Uterus (tissue), 2 donors: ENCODE measurements around the gene SPTB.

Experiments
- POLR2A ChIP-seq, 2 donors: fragments of 450-650 bp; IDR thresholded peaks; one replicate each; pipeline ENCODE4 v1.6.1; 2016; ENCODE audit warnings: antibody characterized with exemption in 2 of 2, mild to moderate bottlenecking in 1 of 2, moderate library complexity in 1 of 2
- TF ChIP-seq, protein P1 (sequence below), 4 experiments: fragments of 200-600 bp in 2 of 4; fragments of 450-650 bp in 2 of 4; sonication (generic) in 2 of 4; IDR thresholded peaks; one replicate each; pipeline ENCODE4 v1.5.1; 2016 to 2019; ENCODE audit warnings: antibody characterized with exemption in 4 of 4, mild to moderate bottlenecking in 2 of 4, moderate library complexity in 1 of 4

DNA sequence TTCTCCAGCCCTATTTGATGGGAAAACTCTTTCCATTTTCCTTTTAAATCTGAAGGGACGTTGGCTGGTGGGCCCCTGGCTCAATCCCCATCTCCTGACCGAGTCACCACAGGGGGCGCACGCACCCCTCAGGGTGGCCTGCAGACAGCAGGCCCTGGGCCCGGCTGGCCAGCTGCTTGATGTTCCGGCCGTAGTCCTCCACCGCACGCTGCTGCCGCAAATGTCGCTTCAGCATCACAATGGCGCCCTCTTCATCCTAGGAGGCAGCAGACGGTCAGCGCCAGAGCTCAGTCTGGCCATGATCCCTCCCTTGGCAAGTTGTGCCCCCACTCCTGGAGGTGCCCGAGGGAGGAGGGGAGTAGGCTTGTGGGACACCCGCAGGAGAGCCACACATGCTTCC, 105.4 kb downstream of the SPTB start:
- TF ChIP-seq, protein P1, sequence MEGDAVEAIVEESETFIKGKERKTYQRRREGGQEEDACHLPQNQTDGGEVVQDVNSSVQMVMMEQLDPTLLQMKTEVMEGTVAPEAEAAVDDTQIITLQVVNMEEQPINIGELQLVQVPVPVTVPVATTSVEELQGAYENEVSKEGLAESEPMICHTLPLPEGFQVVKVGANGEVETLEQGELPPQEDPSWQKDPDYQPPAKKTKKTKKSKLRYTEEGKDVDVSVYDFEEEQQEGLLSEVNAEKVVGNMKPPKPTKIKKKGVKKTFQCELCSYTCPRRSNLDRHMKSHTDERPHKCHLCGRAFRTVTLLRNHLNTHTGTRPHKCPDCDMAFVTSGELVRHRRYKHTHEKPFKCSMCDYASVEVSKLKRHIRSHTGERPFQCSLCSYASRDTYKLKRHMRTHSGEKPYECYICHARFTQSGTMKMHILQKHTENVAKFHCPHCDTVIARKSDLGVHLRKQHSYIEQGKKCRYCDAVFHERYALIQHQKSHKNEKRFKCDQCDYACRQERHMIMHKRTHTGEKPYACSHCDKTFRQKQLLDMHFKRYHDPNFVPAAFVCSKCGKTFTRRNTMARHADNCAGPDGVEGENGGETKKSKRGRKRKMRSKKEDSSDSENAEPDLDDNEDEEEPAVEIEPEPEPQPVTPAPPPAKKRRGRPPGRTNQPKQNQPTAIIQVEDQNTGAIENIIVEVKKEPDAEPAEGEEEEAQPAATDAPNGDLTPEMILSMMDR (IDR thresholded peaks at IDR 0.05): no peak
- no peak for TF ChIP-seq POLR2A (IDR thresholded peaks at IDR 0.05)
